NK-92 (cell line): ENCODE results near the gene MAB21L3.
"Not testable (repeated sequence)": the region's sequence is repeated elsewhere in the genome, so short reads cannot be mapped to it uniquely, and the experiment has no call there.

Experiments used
- DNase-seq: peaks from one replicate; lab custom pipeline; 2025; ENCODE audit not compliant: unreplicated experiment; lab: John Stamatoyannopoulos, UW

The MAB21L3 gene

GRCh38 chr1:116133696-116134475 is 22.7 kb downstream of the MAB21L3 start:
- no peak for DNase-seq

GRCh38 chr1:116134476-116134773 is 23.2 kb downstream of the MAB21L3 start:
- no peak for DNase-seq

- no peak for DNase-seq
Measured at GRCh38 chr1:116138277-116138792, 27.1 kb downstream of the MAB21L3 start.

GRCh38 chr1:116139592-116140134 is 28.5 kb downstream of the MAB21L3 start:
- DNase-seq = no peak

GRCh38 chr1:116144151-116144550 is 33.0 kb downstream of the MAB21L3 start:
- no peak for DNase-seq

GRCh38 chr1:116146447-116147113 is 35.4 kb downstream of the MAB21L3 start:
- not testable (repeated sequence) for DNase-seq

GRCh38 chr1:116147114-116147510 is 35.9 kb downstream of the MAB21L3 start:
- no peak for DNase-seq

- no peak for DNase-seq
Measured at GRCh38 chr1:116147972-116148371, 36.8 kb downstream of the MAB21L3 start.

GRCh38 chr1:116148967-116149366 is 37.8 kb downstream of the MAB21L3 start:
- DNase-seq = no peak

- no peak for DNase-seq
Measured at GRCh38 chr1:116150368-116150767, 39.2 kb downstream of the MAB21L3 start.

GRCh38 chr1:116151739-116152576 is 40.8 kb downstream of the MAB21L3 start:
- DNase-seq = no peak

GRCh38 chr1:116152577-116152943 is 41.4 kb downstream of the MAB21L3 start:
- DNase-seq = no peak

GRCh38 chr1:116152950-116153691 is 41.9 kb downstream of the MAB21L3 start:
- DNase-seq = no peak

GRCh38 chr1:116153692-116154031 is 42.5 kb downstream of the MAB21L3 start:
- DNase-seq = no peak

- no peak for DNase-seq
Measured at GRCh38 chr1:116154536-116154935, 43.3 kb downstream of the MAB21L3 start.

GRCh38 chr1:116157096-116157495 is 45.9 kb downstream of the MAB21L3 start:
- DNase-seq = no peak

- no peak for DNase-seq
Measured at GRCh38 chr1:116159177-116159576, 48.0 kb downstream of the MAB21L3 start.

GRCh38 chr1:116159611-116160010 is 48.4 kb downstream of the MAB21L3 start:
- DNase-seq = no peak

- no peak for DNase-seq
Measured at GRCh38 chr1:116161390-116161789, 50.2 kb downstream of the MAB21L3 start.

GRCh38 chr1:116161877-116162390 is 50.7 kb downstream of the MAB21L3 start:
- no peak for DNase-seq

- no peak for DNase-seq
Measured at GRCh38 chr1:116163533-116163932, 52.3 kb downstream of the MAB21L3 start.
